ENCODE data around the gene LINGO1.

- TF ChIP-seq EZH2 (IDR thresholded peaks at IDR 0.05; ENCODE audit: borderline replicate concordance, insufficient read depth, low read depth, low read length, poor library complexity, severe bottlenecking) (no peak), CTCF (IDR thresholded peaks at IDR 0.05) (no peak)
Measured at GRCh38 chr15:77628010-77628409, 4.7 kb downstream of the LINGO1 start.

Measured in B cell (primary cell).